Suprapubic skin (tissue), 4 donors: Measurements from ENCODE around the gene CARD10. TPM values are rescaled to one million over a fixed set of nuclear protein-coding genes. Genes with fewer than 3 reads are reported as not detected.

ENCODE experiments used
- DNase-seq, 2 donors: peaks; one replicate each; pipeline ENCODE4 v3.0.0-alpha.2; 2019; ENCODE audit warnings: low spot score in 2 of 2
- H3K27ac ChIP-seq: fragments of 200-600 bp; sonication (generic); one replicate; pipeline ENCODE4 v1.5.1; 2019
- H3K27me3 ChIP-seq: fragments of 200-600 bp; sonication (generic); one replicate; pipeline ENCODE4 v1.5.1; 2019
- H3K36me3 ChIP-seq: fragments of 200-600 bp; sonication (generic); one replicate; pipeline ENCODE4 v1.5.1; 2019
- H3K4me1 ChIP-seq: fragments of 200-600 bp; sonication (generic); one replicate; pipeline ENCODE4 v1.5.1; 2019
- H3K4me3 ChIP-seq: fragments of 200-600 bp; sonication (generic); one replicate; pipeline ENCODE4 v1.5.1; 2019; ENCODE audit warnings: mild to moderate bottlenecking
- H3K9me3 ChIP-seq: fragments of 200-600 bp; sonication (generic); one replicate; pipeline ENCODE4 v1.5.1; 2019
- CTCF ChIP-seq, 2 donors: fragments of 200-600 bp in 1 of 2; fragments of 450-650 bp in 1 of 2; sonication (generic) in 1 of 2; IDR thresholded peaks; one replicate each; pipeline ENCODE4 v1.5.1; 2016 to 2019; ENCODE audit warnings: antibody characterized with exemption in 2 of 2, mild to moderate bottlenecking in 1 of 2, moderate library complexity in 1 of 2
- EP300 ChIP-seq: sonication (generic); formaldehyde crosslinking; IDR thresholded peaks from one replicate; pipeline ENCODE4 v1.6.1; 2017; ENCODE audit warnings: antibody characterized with exemption
- POLR2A ChIP-seq, 2 donors: fragments of 450-650 bp; IDR thresholded peaks; one replicate each; pipeline ENCODE4 v1.6.1; 2017; ENCODE audit warnings: antibody characterized with exemption in 2 of 2, mild to moderate bottlenecking in 2 of 2, moderate library complexity in 2 of 2
- POLR2AphosphoS5 ChIP-seq, 3 donors: sonication (generic); formaldehyde crosslinking; IDR thresholded peaks; one replicate each; pipeline ENCODE4 v1.6.1; 2017; ENCODE audit warnings: antibody characterized with exemption in 3 of 3
- WGBS: methylation state at CpG from one replicate; pipeline ENCODE4 v1.1.5; 2018; 5-methylcytosine and 5-hydroxymethylcytosine counted together
- total RNA-seq, 4 donors: library from RNA; depleted of rRNA; stranded (reverse); fragments of >200 nt; gene quantifications; one replicate each; pipeline ENCODE4 v1.1.0, GENCODE V29; 2016

Gene CARD10
- total RNA-seq, 4 donors from 2014 or later, result 12.2 to 17.3 (median 14.8) TPM

GRCh38 chr22:37488337-37489135 lies 30.7 kb downstream of the CARD10 start:
- Histone ChIP-seq H3K27me3 (peaks cover 30% of the 10 kb centered on the region), H3K36me3 (peaks cover 8% of the 10 kb centered on the region), H3K27ac (no peak overlapping the region), H3K4me1 (peaks cover 21% of the 10 kb centered on the region), H3K4me3 (no peak overlapping the region), H3K9me3 (no peaks in the 10 kb centered on the region)
- TF ChIP-seq EP300, result no peak
- no peak for TF ChIP-seq POLR2AphosphoS5 (IDR thresholded peaks at IDR 0.05)
- TF ChIP-seq POLR2A (IDR thresholded peaks at IDR 0.05), result no peak
- no peak for TF ChIP-seq CTCF (IDR thresholded peaks at IDR 0.05)
- no peak for DNase-seq
- WGBS, result 73% methylated on average over 11 of the region's 15 CpGs

GRCh38 chr22:37487571-37487970 lies 31.6 kb downstream of the CARD10 start:
- Histone ChIP-seq H3K27ac (no peak overlapping the region), H3K4me1 (peaks cover 25% of the 10 kb centered on the region), H3K9me3 (no peaks in the 10 kb centered on the region), H3K36me3 (peaks cover 8% of the 10 kb centered on the region), H3K4me3 (no peak overlapping the region), H3K27me3 (peaks cover 30% of the 10 kb centered on the region)
- no peak for DNase-seq
- WGBS, result 44% methylated on average over 2 of the region's 4 CpGs
- no peak for TF ChIP-seq EP300
- no peak for TF ChIP-seq CTCF (IDR thresholded peaks at IDR 0.05)
- TF ChIP-seq POLR2A (IDR thresholded peaks at IDR 0.05), result no peak
- TF ChIP-seq POLR2AphosphoS5 (IDR thresholded peaks at IDR 0.05), result no peak

GRCh38 chr22:37487129-37487528 lies 32.1 kb downstream of the CARD10 start:
- DNase-seq, result no peak
- Histone ChIP-seq H3K4me1 (peaks cover 25% of the 10 kb centered on the region), H3K36me3 (peaks cover 8% of the 10 kb centered on the region), H3K9me3 (no peaks in the 10 kb centered on the region), H3K4me3 (no peak overlapping the region), H3K27ac (no peak overlapping the region), H3K27me3 (peaks cover 30% of the 10 kb centered on the region)
- 80% methylated on average over 10 of the region's 10 CpGs for WGBS
- TF ChIP-seq POLR2AphosphoS5 (IDR thresholded peaks at IDR 0.05) (no peak), POLR2A (IDR thresholded peaks at IDR 0.05) (no peak), EP300 (no peak), CTCF (IDR thresholded peaks at IDR 0.05) (no peak)

GRCh38 chr22:37486224-37486845 lies 32.9 kb downstream of the CARD10 start, which contains the start of gene MFNG:
Gene MFNG (minus strand): TSS chr22:37486384. CDS start chr22:37486177, 207 bp downstream.
- WGBS, result 30% methylated on average over 3 of the region's 24 CpGs
- peaks cover 34% of the 10 kb centered on the region for H3K27me3 ChIP-seq
- TF ChIP-seq EP300, result no peak
- H3K36me3 ChIP-seq, result peaks cover 2% of the 10 kb centered on the region
- DNase-seq, result peak in 1 of 2 donors; percentile 79
- peak within 1 kb of the TSS; percentile 44 for H3K4me3 ChIP-seq
- H3K9me3 ChIP-seq, result no peaks in the 10 kb centered on the region
- H3K27ac ChIP-seq, result peak within 1 kb of the TSS; percentile 39
- peaks cover 25% of the 10 kb centered on the region for H3K4me1 ChIP-seq

GRCh38 chr22:37485395-37486223 lies 33.6 kb downstream of the CARD10 start:
- peak overlapping the region; percentile 44 for H3K4me3 ChIP-seq
- H3K27me3 ChIP-seq, result peaks cover 36% of the 10 kb centered on the region
- H3K27ac ChIP-seq, result peak overlapping the region; percentile 39
- peaks cover 25% of the 10 kb centered on the region for H3K4me1 ChIP-seq
- H3K9me3 ChIP-seq, result no peaks in the 10 kb centered on the region
- 57% methylated on average over 3 of the region's 26 CpGs for WGBS
- TF ChIP-seq POLR2A (IDR thresholded peaks at IDR 0.05) (no peak), CTCF (IDR thresholded peaks at IDR 0.05) (no peak), EP300 (no peak), POLR2AphosphoS5 (IDR thresholded peaks at IDR 0.05) (no peak)
- H3K36me3 ChIP-seq, result no peaks in the 10 kb centered on the region
- no peak for DNase-seq
